GM18909 (cell line): Measurements from ENCODE around the gene EIF2AK2.
"Not testable (repeated sequence)": the region's sequence is repeated elsewhere in the genome, so short reads cannot be mapped to it uniquely, and the experiment has no call there.

Source experiments
- ATAC-seq: cut with Tn5 transposase; IDR thresholded peaks from one replicate; pipeline ENCODE4 v1.9.1; 2021; ENCODE audit warnings: mild to moderate bottlenecking; ENCODE audit not compliant: unreplicated experiment, poor library complexity

EIF2AK2 gene

DNA sequence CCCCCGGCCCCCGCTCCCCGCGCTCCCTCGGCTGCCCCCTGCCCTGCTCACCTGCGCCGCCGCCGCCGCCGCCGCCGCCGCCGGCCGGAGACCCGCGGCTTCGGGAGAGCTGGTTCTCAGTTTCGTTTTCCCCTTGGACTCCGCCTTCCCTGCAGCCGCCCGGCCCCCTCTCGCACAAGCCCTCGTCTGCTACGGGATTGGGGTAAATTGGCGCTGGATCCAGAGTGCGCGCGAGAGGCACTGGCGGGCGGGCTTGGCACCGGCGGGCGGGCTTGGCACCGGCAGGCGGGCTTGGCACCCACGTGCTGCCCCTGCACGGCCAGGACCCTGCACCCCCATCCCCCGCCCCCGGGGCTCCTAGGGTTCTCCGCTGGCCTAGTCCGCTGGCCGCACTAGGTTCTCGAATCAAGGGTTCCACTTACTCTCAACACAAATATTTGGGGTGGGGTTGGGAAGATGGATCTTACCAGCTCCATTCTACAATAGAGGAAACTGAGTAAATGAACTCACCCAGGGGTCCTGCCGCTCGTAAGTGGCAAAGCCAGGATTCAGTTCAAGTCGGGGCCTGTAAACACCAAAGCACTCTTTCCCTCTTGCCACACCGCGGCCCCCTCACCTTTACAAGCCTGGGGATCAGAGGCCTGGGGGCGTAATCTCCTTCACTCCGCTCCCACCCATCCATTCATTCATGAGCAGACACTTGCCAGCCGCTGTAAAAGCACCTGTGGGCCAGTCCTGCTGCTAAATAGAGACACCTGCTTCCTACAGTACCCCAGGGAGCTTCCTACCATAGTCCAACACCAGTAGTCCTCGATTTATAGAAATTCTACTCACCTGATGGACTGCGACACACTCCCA, at the start of gene EIF2AK2:
TSS of gene EIF2AK2 (minus strand) at position 124 of the 858 bp plus-strand sequence. CDS start 9,174 bp downstream, outside the sequence.
- peak; percentile 93 for ATAC-seq

DNA sequence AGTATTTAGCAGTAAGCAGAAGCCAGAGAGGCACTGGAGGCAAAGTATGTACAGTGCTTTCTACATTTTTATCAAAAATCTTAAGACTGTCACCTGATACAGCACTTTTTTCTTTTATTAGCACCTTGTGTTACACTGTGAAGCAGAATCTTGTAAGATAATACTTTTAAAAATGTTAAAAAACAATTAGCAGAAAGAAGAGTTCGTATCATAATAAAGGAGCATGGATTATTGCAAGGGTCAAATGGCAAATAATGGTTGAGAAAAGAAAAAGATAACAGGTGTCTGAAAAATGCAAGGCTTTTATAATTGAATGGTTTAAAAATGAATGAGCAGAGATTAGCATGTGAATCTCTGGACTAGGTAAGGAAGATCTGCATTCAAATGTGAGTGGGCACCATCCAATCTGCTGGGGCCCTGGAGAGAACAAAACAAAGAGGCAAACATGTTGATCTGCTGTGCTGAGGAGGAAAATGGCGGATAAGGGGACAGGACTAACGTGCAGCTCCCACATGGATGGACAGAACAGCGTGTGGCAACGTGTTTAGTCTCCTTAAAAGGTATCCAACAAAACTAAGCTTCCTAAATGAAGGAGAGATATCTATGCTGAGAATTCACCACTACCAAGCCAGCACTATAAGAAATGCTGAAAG, 49.0 kb upstream of the EIF2AK2 start:
- ATAC-seq = no peak

DNA sequence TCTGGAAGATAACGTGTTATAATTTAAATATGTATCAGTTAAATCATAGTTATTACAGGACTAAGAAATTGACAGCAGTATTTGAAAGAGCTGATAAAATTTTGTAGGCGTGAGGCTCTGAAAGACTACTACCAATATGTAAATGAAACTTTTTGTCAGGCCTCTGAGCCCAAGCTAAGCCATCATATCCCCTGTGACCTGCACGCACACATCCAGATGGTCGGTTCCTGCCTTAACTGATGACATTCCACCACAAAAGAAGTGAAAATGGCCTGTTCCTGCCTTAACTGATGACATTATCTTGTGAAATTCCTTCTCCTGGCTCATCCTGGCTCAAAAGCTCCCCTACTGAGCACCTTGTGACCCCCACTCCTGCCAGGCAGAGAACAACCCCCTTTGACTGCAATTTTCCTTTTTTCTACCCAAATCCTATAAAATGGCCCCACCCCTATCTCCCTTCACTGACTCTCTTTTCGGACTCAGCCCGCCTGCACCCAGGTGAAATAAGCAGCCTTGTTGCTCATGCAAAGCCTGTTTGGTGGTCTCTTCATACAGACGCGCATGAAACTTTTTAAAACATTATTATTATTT, 48.4 kb upstream of the EIF2AK2 start:
- not testable (repeated sequence) for ATAC-seq

DNA sequence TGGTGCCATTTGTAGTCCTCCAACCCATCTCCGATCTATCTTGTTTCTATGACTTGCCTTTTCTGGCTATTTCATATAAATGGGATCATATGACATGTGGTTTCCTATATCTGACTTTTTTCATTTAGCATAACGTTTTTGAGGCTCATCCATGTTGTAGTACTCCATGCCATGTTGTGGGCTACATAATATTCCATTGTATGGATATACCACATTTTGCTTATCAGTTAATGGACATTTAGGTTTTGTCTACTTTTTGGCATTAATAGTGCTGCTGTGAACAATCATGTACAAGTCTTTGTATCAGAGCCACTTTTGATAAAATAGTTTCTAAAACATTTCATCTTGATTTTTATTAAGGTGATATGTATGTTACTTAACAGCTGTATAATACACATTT, 46.9 kb upstream of the EIF2AK2 start:
- no peak for ATAC-seq

DNA sequence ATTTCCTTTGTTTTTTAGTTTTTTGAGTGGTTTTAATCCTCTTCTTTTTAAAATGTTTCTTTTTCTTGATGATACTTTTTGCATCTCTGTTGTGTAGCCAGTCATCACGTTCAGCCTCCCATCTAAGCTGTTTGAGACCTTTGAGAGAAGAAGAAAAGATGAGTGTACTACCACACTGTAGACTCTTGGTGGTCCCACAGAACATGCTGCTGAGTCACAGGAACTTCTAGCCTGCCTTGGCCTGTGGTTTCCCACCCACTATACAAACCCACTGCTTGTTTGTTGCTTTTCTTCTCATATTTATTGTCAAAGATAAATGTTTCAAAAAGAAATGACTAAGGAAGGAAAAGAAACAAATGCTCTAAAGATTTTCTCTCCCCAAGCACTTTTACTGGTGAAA, 45.0 kb upstream of the EIF2AK2 start:
- no peak for ATAC-seq

DNA sequence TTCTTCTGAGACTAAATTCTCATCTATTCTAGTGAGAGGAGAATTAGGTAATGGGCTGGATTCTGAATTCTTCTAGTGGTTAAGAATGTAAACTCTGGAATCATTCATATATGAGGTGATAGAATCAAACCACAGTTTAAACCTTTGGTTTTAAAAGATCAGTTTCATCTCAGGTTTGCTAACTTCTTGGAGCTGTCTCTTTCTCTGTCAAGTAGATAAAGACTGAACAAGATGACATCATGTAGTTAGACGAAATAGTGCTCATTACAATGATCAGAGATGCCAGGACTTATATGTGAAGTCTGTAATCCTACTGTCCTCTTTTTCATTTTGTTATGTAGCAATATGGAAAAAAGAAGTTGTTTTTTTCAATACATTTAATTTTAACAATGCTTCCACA, 44.4 kb upstream of the EIF2AK2 start:
- ATAC-seq = no peak

DNA sequence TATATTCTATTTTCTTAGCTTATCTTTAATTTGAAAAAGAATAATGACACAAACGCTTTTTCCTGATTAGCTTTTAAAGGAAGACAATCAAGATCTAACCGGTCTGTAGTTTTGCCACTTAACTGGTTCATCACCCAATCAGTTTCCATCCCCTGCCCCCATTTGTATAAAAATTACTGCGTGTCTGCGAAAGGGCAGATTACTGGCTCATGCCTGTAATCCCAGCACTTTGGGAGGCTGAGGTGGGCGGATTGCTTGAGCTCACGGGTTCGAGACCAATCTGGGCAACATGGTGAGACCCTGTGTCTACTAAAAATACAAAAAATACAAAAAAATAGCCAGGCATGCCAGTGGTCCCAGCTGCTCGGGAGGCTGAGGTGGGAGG, 41.9 kb upstream of the EIF2AK2 start:
- no peak for ATAC-seq

DNA sequence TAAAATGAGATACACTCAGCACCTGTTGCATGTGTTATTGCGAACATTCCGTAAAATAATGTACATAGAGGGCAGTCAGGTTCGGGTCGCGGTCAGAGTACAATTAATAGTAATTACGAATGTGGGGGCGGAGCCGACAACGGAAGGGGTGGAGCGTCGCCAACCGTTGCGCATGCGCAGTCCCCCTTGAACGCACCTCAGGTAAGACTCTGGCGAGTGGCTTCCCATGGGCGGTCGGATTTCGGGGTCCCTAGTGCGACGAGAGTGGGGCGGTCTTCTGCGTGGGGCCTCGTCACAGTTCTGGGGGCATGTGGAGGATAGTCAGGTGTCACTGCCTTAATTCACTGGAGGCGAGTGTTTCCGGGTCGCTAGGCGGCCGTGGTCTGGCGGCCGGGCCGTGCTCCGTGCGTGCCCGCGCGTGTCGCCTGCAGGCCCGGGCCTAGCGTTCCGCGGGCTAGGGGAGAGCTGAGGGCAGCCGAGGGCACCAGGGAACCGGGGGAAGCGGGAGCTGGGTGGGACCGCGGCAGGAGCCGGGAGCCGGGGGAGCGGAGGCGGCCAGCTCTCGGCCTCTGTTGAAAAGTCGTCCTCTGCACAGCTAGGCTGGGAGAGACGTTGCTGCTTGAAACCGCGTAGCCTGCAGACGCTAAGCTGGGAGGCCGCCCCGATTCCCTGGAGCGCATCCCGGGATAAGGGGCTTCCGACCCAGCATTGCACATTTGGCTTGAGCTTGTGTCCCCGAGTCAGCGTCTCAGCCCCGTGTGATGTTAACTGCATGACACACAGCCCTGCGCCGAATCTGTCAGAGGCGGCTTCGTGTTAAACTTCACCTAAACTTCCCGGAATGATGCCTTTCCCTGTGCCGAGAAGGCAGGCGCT, 39.8 kb upstream of the EIF2AK2 start, which contains the start of gene CEBPZOS:
TSS of gene CEBPZOS (plus strand) at position 177 of the 876 bp plus-strand sequence. CDS start 3,209 bp downstream, outside the sequence.
- ATAC-seq = peak; percentile 84

DNA sequence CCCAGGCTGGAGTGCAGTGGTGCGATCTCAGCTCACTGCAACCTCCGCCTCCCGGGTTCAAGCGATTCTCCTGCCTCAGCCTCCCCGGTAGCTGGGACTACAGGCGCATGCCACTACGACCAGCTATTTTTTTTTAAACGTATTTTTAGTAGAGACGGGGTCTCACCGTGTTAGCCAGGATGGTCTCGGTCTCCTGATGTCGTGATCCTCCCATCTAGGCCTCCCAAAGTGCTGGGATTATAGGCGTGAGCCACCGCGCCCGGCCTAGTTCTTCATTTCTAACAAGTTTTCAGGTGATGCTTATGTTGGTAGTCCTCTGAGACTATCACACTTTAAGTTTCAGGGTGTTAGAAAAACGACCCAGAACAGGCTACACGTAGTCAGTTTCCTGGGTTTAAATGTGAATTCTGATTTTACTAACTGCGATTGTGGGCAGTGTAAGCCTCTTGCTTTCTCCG, 39.1 kb upstream of the EIF2AK2 start:
- ATAC-seq = not testable (repeated sequence)

DNA sequence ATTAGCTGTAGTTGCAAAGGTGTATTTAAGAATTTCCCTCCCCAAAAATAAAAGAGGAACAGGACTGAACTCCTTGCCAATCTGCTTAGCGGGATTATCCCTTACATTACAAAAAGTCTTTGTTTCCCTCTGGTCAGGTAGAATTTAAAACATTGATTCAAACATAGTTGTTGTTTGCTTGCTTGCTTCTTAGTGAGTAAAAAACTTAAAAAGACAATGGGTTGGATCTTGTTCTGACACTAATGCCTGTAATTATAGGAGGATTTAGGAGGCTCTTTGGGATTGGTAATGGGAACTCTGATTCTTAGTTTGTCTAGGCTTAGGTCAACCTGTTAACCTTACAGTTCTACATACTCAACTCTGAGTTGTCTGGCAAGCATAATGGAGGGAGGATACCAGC, 35.8 kb upstream of the EIF2AK2 start:
- ATAC-seq = no peak

DNA sequence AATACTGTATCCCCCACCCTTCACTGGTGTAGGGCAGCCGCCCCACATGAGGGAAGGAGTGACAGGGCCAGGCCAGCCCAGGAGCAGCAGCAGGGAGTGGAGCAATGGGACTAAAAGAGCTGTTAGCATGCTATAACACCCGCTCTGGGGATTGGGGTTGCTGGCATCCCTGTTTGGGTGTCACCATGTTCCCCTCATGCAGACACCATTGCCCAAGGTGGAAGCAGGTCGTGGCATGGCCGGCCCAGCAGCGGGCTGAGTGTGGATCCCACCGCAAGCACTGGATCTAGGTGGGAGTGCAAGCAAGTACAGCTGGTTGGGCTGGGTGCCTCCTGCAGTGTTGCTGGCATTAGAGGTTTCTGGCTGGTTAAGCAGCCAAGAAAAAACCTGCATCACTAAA, 35.0 kb upstream of the EIF2AK2 start:
- no peak for ATAC-seq

DNA sequence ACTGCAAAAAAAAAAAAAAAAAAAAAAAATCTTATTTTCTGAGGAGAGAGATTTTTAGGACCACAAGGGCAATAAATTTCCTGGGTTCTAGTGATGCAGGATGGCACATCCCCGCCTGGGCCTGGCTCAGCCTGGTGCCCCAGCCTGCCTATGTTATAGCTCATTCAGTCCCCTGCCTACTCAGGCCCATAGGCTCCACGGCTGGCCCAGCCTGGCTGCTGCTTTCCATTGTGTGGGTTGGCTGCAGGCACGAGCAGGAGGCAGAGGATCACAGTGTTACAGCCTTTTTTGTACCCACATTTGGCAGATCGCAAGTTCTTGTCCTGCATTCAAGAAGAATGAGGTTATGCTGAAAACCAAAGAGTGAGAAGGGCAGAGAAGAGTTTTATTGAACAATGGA, 34.5 kb upstream of the EIF2AK2 start:
- ATAC-seq = no peak

DNA sequence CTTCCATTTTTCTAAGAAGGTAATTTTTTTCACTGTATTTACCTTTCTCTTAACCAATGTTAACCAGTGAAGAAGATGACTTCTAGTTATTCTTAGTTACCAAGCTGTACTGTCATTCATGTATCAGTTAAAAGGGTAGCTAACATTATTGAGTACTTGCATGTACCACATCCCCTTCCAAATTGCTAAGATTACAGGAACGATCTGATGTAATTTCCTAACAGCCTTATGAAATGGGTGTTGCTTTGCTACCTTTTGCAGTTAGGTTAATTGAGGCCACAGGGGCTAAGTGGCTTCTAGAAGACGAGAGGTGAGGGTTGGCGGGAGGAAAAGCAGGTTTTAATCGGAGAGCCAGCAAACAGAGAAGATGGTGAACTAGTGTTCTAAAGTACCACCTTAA, 33.5 kb upstream of the EIF2AK2 start:
- ATAC-seq = no peak

DNA sequence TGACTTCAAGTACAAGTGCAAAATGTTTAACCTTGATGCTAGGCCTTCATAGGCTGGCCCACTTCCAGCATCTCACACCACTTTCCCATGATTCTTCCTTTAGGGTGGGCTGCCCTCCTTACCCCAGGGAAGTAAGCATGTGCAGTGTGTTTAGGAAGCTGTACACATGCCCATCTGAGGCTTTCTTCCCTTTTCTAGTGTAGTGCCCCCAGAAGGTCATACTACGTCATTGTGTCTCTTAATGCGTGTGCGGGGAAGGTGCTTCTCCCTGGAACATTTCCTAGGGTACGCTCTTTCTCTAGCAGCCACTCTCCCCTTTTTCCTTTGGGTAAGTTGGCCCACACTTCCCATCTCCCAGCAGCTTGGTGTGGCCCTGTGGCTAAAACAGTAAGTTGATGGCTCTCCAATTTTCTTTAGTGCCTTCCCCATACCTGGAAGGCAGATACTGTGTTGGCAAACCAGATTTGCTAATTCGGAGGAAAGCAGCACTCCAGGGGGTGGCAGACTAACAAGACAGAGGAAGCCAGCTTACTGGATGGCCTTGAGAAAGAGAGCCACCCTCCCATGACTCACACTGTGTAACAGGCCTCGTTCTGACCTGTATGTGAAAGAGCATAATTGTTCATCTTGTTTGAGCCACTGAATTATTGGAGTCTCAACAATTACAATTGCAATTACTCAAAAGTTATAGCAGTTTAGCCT, 32.8 kb upstream of the EIF2AK2 start:
- no peak for ATAC-seq

DNA sequence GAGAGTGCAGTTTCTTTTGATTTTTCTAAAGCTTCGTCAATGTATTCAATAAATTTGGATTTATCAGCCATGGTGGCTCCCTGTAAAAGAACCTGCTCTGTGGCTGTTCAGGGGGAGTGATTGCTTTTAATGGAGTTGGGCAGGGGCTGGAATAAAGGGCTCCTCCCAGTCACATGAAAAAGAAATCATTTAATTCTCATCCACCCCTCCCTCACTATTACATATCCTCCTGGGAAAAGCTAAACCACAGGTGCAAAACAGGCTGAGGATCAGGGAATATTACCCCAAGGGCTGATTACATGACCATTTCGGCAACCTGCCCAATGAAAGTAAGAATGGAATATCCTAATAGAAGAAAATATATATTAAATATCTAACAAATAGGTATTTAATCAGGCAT, 31.8 kb upstream of the EIF2AK2 start, which contains the start of gene SULT6B1:
TSS of gene SULT6B1 (minus strand) at position 101 of the 400 bp plus-strand sequence. CDS start at position 71, 30 bp downstream.
- no peak for ATAC-seq

DNA sequence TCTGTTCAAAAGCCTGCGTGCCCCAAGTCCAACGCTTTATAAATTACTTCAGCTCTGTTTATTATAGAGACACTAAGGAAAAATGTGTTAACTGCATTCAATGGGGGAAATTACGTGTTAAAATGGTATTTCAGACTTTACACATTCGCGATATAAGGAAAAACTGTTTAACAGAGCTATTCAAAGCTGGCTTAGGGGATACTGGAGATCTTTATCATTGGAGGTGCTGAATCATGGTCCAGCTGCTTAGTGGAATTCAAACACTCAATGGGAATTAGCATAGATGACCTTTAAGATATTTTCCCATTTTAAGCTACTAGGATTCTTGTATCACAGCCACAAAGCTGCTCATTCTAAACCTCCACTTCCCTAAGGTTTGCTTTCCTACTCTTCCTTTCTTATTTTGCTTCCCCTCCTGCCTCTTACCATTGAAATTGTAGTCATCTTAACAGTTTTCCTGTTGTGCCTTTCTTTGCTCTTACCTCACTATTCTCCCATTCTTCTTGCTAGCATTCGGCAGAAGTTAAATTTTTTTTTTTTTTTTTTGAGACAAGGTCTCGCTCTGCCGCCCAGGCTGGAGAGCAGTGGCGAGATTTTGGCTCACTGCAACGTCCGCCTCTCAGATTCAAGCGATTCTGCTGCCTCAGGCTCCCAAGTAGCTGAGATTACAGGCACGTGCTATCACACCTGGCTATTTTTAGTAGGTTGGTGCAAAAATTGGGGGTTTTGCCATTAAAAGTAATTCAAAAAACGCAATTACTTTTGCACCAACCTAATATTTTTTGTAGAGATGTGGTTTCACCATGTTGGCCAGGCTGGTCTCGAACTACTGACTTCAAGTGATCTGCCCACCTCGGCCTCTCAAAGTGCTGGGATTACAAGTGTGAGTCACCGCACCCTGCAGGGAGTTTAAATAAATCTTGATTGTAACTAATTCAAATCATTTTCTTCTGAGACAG, 25.2 kb upstream of the EIF2AK2 start:
- no peak for ATAC-seq

DNA sequence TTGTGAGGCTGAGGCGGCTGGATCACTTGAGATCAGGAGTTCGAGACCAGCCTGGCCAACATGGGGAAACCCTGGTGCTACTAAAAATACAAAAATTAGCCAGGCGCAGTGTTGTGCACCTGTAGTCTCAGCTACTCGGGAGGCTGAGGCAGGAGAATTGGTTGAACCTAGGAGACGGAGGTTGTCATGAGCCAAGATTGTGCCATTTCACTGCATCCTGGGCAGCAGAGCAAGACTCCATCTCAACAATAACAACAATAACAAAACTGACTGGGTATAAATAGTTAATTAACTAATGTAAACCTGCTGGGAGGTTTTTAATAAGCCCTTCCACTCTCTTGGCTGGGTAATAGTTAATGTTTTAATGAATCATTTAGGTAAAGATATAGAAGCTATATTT, 23.9 kb upstream of the EIF2AK2 start:
- ATAC-seq = no peak

DNA sequence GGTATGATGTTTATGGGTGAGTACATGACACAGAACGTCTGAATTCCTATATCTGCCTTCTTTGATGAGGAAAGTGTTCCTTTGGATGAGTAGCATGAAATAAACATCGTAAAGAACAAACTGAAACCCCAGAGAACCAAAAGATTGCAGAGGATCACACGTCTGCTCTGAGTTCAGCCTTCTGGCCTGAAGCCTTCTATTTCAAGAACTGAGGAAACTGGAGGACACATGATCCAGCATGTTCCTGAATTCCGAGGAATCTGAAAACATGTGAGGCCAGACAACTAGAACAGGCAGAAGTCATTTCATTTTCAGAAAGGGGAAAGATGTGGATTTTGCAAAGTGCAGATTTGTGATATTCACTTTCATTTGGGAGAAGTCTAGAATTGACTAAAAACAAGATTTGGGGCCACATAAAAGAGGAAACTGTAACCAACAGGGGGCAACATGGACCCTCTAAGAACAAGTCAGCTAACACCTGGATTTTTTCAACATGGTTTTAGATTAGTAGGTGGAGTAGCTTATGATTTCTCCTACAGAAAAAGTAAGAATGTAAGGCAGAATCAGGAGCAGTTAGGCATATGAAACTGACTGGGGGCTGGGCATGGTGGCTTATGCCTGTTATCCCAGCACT, 23.3 kb upstream of the EIF2AK2 start:
- ATAC-seq = no peak
